ENCODE measurements around the gene CYP26C1. TPM values are rescaled to one million over a fixed set of nuclear protein-coding genes. Genes with fewer than 3 reads are reported as not detected.
A peak's percentile ranks its signal among the peaks of the same experiment; 100 is the strongest.

The CYP26C1 gene
- total and polyA plus RNA-seq, 7 experiments from 2014 or later, result 0.10 to 0.38 (median 0.27) TPM; not detected in 2

GRCh38 chr10:93103953-93104352 is 43.4 kb downstream of the CYP26C1 start:
- CTCF ChIA-PET, result no interaction called here
- H3K36me3 ChIP-seq (ENCODE audit: control insufficient read depth in 2 of 3, insufficient read depth in 3 of 3, low read length in 3 of 3), result no peaks in the 10 kb centered on the region

GRCh38 chr10:93106631-93107072 is 46.1 kb downstream of the CYP26C1 start:
- CTCF ChIA-PET, result interaction anchor here (0.7 to 1.0 kb wide), 2 partner anchors 9 to 181 kb away, joined by 3 read pairs; no protein-coding TSS in a partner anchor
- H3K4me3 Mint-ChIP-seq, result no peak overlapping the region
- no peaks in the 10 kb centered on the region for H3K9me3 ChIP-seq (ENCODE audit: control insufficient read depth in 2 of 3, low read length in 3 of 3)
- no peaks in the 10 kb centered on the region for H3K36me3 ChIP-seq (ENCODE audit: control insufficient read depth in 2 of 3, insufficient read depth in 3 of 3, low read length in 3 of 3)
- H3K36me3 Mint-ChIP-seq, result peaks cover 0 to 6% (median 0%) of the 10 kb centered on the region in 5 donors
- ATAC-seq (no peak), DNase-seq (no peak)
- peaks cover 0 to 20% (median 5%) of the 10 kb centered on the region in 11 donors for H3K9me3 Mint-ChIP-seq
- no peak overlapping the region for H3K4me3 ChIP-seq (ENCODE audit: low read length)
- peaks cover 0 to 11% (median 4%) of the 10 kb centered on the region in 5 donors for H3K27me3 Mint-ChIP-seq
- H3K27me3 ChIP-seq (ENCODE audit: control insufficient read depth in 2 of 2, insufficient read depth in 2 of 2, low read length in 2 of 2), result no peaks in the 10 kb centered on the region
- no peaks in the 10 kb centered on the region for H3K4me1 ChIP-seq (ENCODE audit: control insufficient read depth in 2 of 2, insufficient read depth in 2 of 2, low read length in 2 of 2)
- peak overlapping the region in 1 of 9 donors; percentile 23 for H3K27ac Mint-ChIP-seq
- no peaks in the 10 kb centered on the region for H3K4me1 Mint-ChIP-seq
- no peak overlapping the region for H3K27ac ChIP-seq (ENCODE audit: low read depth, low read length)
- POLR2A ChIA-PET, result interaction anchor here (0.6 kb wide), 1 partner anchor 178 kb away, joined by 5 read pairs; no protein-coding TSS in a partner anchor
- intact Hi-C loops (cut with micrococcal nuclease), result no loop called here

More at GRCh38 chr10:93103953-93104352, 43.4 kb downstream of the CYP26C1 start:
- Histone ChIP-seq H3K9me3 (ENCODE audit: control insufficient read depth in 2 of 3, low read length in 3 of 3) (no peaks in the 10 kb centered on the region), H3K4me3 (ENCODE audit: low read length) (no peak overlapping the region), H3K27me3 (ENCODE audit: control insufficient read depth in 2 of 2, insufficient read depth in 2 of 2, low read length in 2 of 2) (no peaks in the 10 kb centered on the region), H3K27ac (ENCODE audit: low read depth, low read length) (no peak overlapping the region), H3K4me1 (ENCODE audit: control insufficient read depth in 2 of 2, insufficient read depth in 2 of 2, low read length in 2 of 2) (no peaks in the 10 kb centered on the region)
- Mint-ChIP-seq H3K4me3 (no peak overlapping the region), H3K9me3 (peaks cover 0 to 20% (median 5%) of the 10 kb centered on the region in 11 donors), H3K27me3 (peaks cover 0 to 11% (median 4%) of the 10 kb centered on the region in 5 donors), H3K36me3 (peaks cover 0 to 6% (median 0%) of the 10 kb centered on the region in 5 donors), H3K4me1 (no peaks in the 10 kb centered on the region), H3K27ac (no peak overlapping the region)
- POLR2A ChIA-PET, result no interaction called here
- no peak for DNase-seq
- ATAC-seq, result no peak
- intact Hi-C loops (cut with micrococcal nuclease), result no loop called here

GRCh38 chr10:93110472-93111146 is 50.0 kb downstream of the CYP26C1 start:
- CTCF ChIA-PET, result no interaction called here
- no peak overlapping the region for H3K27ac ChIP-seq (ENCODE audit: low read depth, low read length)
- H3K4me3 Mint-ChIP-seq, result no peak overlapping the region
- DNase-seq (no peak), ATAC-seq (no peak)
- peaks cover 0 to 20% (median 10%) of the 10 kb centered on the region in 7 donors for H3K4me1 Mint-ChIP-seq
- no peak overlapping the region for H3K4me3 ChIP-seq (ENCODE audit: low read length)
- H3K36me3 Mint-ChIP-seq, result no peaks in the 10 kb centered on the region
- peaks cover 3 to 6% of the 10 kb centered on the region in 2 donors for H3K4me1 ChIP-seq (ENCODE audit: control insufficient read depth in 2 of 2, insufficient read depth in 2 of 2, low read length in 2 of 2)
- peaks cover 0 to 17% (median 9%) of the 10 kb centered on the region in 5 donors for H3K27me3 Mint-ChIP-seq
- H3K27me3 ChIP-seq (ENCODE audit: control insufficient read depth in 2 of 2, insufficient read depth in 2 of 2, low read length in 2 of 2), result no peaks in the 10 kb centered on the region
- H3K9me3 ChIP-seq (ENCODE audit: control insufficient read depth in 2 of 3, low read length in 3 of 3), result no peaks in the 10 kb centered on the region
- H3K27ac Mint-ChIP-seq, result no peak overlapping the region
- H3K9me3 Mint-ChIP-seq, result no peaks in the 10 kb centered on the region
- intact Hi-C loops (cut with micrococcal nuclease), result loop anchor here in 1 of 2 donors (10.0 kb wide), 1 partner anchor 226 kb away; no protein-coding TSS in a partner anchor
- no peaks in the 10 kb centered on the region for H3K36me3 ChIP-seq (ENCODE audit: control insufficient read depth in 2 of 3, insufficient read depth in 3 of 3, low read length in 3 of 3)
- POLR2A ChIA-PET, result interaction anchor here (0.8 kb wide), 1 partner anchor 33 kb away, joined by 3 read pairs; no protein-coding TSS in a partner anchor

GRCh38 chr10:93113042-93113441 is 52.4 kb downstream of the CYP26C1 start:
- Histone ChIP-seq H3K36me3 (ENCODE audit: control insufficient read depth in 2 of 3, insufficient read depth in 3 of 3, low read length in 3 of 3) (no peaks in the 10 kb centered on the region), H3K4me1 (ENCODE audit: control insufficient read depth in 2 of 2, insufficient read depth in 2 of 2, low read length in 2 of 2) (peaks cover 4 to 15% of the 10 kb centered on the region in 2 donors), H3K27me3 (ENCODE audit: control insufficient read depth in 2 of 2, insufficient read depth in 2 of 2, low read length in 2 of 2) (no peaks in the 10 kb centered on the region), H3K9me3 (ENCODE audit: control insufficient read depth in 2 of 3, low read length in 3 of 3) (no peaks in the 10 kb centered on the region), H3K4me3 (ENCODE audit: low read length) (no peak overlapping the region), H3K27ac (ENCODE audit: low read depth, low read length) (no peak overlapping the region)
- Mint-ChIP-seq H3K9me3 (no peaks in the 10 kb centered on the region), H3K36me3 (no peaks in the 10 kb centered on the region), H3K27ac (peak overlapping the region in 2 of 9 donors; percentile 26 to 65), H3K4me3 (no peak overlapping the region), H3K4me1 (peaks cover 0 to 37% (median 17%) of the 10 kb centered on the region in 7 donors), H3K27me3 (peaks cover 0 to 17% (median 9%) of the 10 kb centered on the region in 5 donors)
- no peak for ATAC-seq
- ChIA-PET CTCF (no interaction called here), POLR2A (no interaction called here)
- intact Hi-C loops (cut with micrococcal nuclease), result loop anchor here in 1 of 2 donors (10.0 kb wide), 1 partner anchor 228 kb away; no protein-coding TSS in a partner anchor
- no peak for DNase-seq

- peaks cover 0 to 50% (median 17%) of the 10 kb centered on the region in 7 donors for H3K4me1 Mint-ChIP-seq
- DNase-seq (peak; percentile 51 to 77 (median 69)), ATAC-seq (peak; percentile 82)
- no peaks in the 10 kb centered on the region for H3K36me3 Mint-ChIP-seq
- peak overlapping the region in 5 of 10 donors; percentile 21 to 57 (median 41) for H3K4me3 Mint-ChIP-seq
- ChIA-PET CTCF (interaction anchor here (0.6 to 2.3 kb wide), 13 partner anchors 10 to 373 kb away, joined by 3 to 10 read pairs (median 3); no protein-coding TSS in a partner anchor), POLR2A (no interaction called here)
- no peaks in the 10 kb centered on the region for H3K27me3 ChIP-seq (ENCODE audit: control insufficient read depth in 2 of 2, insufficient read depth in 2 of 2, low read length in 2 of 2)
- no peaks in the 10 kb centered on the region for H3K9me3 Mint-ChIP-seq
- H3K36me3 ChIP-seq (ENCODE audit: control insufficient read depth in 2 of 3, insufficient read depth in 3 of 3, low read length in 3 of 3), result no peaks in the 10 kb centered on the region
- H3K27me3 Mint-ChIP-seq, result peaks cover 0 to 27% (median 9%) of the 10 kb centered on the region in 5 donors
- intact Hi-C loops (cut with micrococcal nuclease), result loop anchor here (1.0 to 10.0 kb wide), 6 partner anchors 173 to 381 kb away; partner anchors contain the start of genes CEP55 (in 1 of the 2) and MYOF (in 1 of the 2)
- peaks cover 4 to 15% of the 10 kb centered on the region in 2 donors for H3K4me1 ChIP-seq (ENCODE audit: control insufficient read depth in 2 of 2, insufficient read depth in 2 of 2, low read length in 2 of 2)
- no peak overlapping the region for H3K27ac ChIP-seq (ENCODE audit: low read depth, low read length)
- no peaks in the 10 kb centered on the region for H3K9me3 ChIP-seq (ENCODE audit: control insufficient read depth in 2 of 3, low read length in 3 of 3)
- peak overlapping the region in 8 of 9 donors; percentile 12 to 80 (median 44) for H3K27ac Mint-ChIP-seq
- no peak overlapping the region for H3K4me3 ChIP-seq (ENCODE audit: low read length)
These were observed 55.2 kb downstream of the CYP26C1 start for GRCh38 chr10:93115661-93116383.

Data from naive thymus-derived CD4-positive, alpha-beta T cell (primary cell).